Ovary (tissue), 3 donors: ENCODE data around the gene CD36.

Source experiments
- POLR2A ChIP-seq: fragments of 450-650 bp; IDR thresholded peaks from one replicate; pipeline ENCODE4 v1.6.1; 2017; ENCODE audit warnings: antibody characterized with exemption, mild to moderate bottlenecking, moderate library complexity
- TF ChIP-seq, protein P1 (sequence below), 3 donors: fragments of 450-650 bp in 2 of 3; fragments of 200-600 bp in 1 of 3; IDR thresholded peaks; one replicate each; pipeline versions ENCODE4 v1.5.1 to v1.8.0; 2016 to 2022; ENCODE audit warnings: antibody characterized with exemption in 3 of 3, mild to moderate bottlenecking in 1 of 3
- donor health status: DM: no; HTN: no; CAD: no.

- TF ChIP-seq, protein P1, sequence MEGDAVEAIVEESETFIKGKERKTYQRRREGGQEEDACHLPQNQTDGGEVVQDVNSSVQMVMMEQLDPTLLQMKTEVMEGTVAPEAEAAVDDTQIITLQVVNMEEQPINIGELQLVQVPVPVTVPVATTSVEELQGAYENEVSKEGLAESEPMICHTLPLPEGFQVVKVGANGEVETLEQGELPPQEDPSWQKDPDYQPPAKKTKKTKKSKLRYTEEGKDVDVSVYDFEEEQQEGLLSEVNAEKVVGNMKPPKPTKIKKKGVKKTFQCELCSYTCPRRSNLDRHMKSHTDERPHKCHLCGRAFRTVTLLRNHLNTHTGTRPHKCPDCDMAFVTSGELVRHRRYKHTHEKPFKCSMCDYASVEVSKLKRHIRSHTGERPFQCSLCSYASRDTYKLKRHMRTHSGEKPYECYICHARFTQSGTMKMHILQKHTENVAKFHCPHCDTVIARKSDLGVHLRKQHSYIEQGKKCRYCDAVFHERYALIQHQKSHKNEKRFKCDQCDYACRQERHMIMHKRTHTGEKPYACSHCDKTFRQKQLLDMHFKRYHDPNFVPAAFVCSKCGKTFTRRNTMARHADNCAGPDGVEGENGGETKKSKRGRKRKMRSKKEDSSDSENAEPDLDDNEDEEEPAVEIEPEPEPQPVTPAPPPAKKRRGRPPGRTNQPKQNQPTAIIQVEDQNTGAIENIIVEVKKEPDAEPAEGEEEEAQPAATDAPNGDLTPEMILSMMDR (IDR thresholded peaks at IDR 0.05), result peak; percentile 18 to 46 (median 41)
- no peak for TF ChIP-seq POLR2A
Measured at GRCh38 chr7:80659120-80660055, 20.9 kb downstream of the CD36 start.
